CD4-positive, alpha-beta T cell treated with Interleukin-15 for 1 hour (primary cell): ENCODE data around the gene ATP5MK.
"Not testable (repeated sequence)": the region's sequence is repeated elsewhere in the genome, so short reads cannot be mapped to it uniquely, and the experiment has no call there.

Experiments used
- DNase-seq: peaks from one replicate; pipeline ENCODE4 v3.0.0-alpha.2; 2020

ATP5MK gene

GRCh38 chr10:103395754-103396066 is 565 bp downstream of the ATP5MK start:
- DNase-seq = no peak

- DNase-seq = no peak
Measured at GRCh38 chr10:103394180-103394579, 2.1 kb downstream of the ATP5MK start.

DNA sequence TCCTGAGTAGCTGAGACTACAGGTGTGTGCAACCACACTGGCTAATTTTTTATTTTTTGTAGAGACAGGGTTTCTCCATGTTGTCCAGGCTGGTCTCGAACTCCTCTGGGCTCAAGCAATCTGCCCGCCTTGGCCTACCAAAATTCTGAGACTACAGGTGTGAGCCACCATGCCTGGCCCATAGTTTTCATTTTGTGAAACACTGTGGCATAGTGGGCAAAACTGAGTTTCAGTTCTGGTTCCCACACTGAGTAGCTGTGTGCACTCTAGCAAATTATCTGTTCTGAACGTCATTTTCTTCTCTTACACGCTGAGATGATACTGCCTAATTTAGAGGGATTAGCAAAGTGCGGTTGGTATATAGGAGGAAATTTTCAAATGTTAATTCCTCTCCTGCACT is 13.5 kb downstream of the ATP5MK start:
- no peak for DNase-seq

- no peak for DNase-seq
Measured at GRCh38 chr10:103374263-103374662, 22.0 kb downstream of the ATP5MK start.

GRCh38 chr10:103373544-103373943 is 22.7 kb downstream of the ATP5MK start:
- no peak for DNase-seq

DNA sequence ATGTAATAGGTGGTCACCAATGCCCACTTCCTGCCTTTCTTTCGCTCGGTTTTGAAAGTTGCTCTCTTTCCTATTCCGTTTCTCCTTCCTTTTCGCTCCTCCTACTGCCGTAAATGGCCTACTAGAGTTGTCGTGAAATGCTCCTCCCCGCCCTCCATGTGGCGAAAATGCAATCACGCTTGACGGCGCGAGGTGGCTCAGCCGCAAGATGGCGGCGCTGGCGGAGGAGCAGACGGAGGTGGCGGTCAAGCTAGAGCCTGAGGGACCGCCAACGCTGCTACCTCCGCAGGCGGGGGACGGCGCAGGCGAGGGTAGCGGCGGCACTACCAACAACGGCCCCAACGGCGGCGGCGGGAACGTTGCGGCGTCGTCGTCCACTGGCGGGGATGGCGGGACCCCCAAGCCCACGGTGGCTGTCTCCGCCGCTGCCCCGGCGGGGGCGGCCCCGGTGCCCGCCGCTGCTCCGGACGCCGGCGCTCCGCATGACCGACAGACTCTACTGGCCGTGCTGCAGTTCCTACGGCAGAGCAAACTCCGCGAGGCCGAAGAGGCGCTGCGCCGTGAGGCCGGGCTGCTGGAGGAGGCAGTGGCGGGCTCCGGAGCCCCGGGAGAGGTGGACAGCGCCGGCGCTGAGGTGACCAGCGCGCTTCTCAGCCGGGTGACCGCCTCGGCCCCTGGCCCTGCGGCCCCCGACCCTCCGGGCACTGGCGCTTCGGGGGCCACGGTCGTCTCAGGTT is 28.3 kb downstream of the ATP5MK start, which contains the start of gene TAF5:
Gene TAF5 (plus strand): TSS at position 195 of the 737 bp plus-strand sequence. CDS start 14 bp downstream, at position 209.
- DNase-seq = peak; percentile 89

DNA sequence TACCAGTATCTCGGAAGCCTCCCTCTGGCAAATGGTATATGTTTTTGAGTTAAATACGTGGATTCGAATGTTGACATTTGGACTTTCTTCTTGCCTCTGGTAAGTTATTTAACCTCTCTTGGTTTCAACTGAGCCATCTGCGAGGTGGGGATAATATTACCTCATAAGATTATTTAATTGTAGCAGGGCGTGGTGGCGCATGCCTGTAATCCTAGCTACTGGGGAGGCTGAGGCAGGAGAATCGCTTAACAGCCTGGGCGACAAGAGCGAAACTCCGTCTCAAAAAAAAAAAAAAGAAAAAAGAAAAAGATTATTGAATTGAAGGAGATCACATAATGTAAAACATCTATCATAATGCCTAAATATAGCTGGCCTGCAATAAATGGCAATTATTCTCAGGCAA is 28.9 kb downstream of the ATP5MK start:
- DNase-seq = no peak

GRCh38 chr10:103360791-103361190 is 35.5 kb downstream of the ATP5MK start:
- DNase-seq = not testable (repeated sequence)

- not testable (repeated sequence) for DNase-seq
Measured at GRCh38 chr10:103359493-103359892, 36.8 kb downstream of the ATP5MK start.

- DNase-seq = no peak
Measured at GRCh38 chr10:103355906-103356599, 40.2 kb downstream of the ATP5MK start.

- DNase-seq = not testable (repeated sequence)
Measured at GRCh38 chr10:103354567-103354966, 41.7 kb downstream of the ATP5MK start.

DNA sequence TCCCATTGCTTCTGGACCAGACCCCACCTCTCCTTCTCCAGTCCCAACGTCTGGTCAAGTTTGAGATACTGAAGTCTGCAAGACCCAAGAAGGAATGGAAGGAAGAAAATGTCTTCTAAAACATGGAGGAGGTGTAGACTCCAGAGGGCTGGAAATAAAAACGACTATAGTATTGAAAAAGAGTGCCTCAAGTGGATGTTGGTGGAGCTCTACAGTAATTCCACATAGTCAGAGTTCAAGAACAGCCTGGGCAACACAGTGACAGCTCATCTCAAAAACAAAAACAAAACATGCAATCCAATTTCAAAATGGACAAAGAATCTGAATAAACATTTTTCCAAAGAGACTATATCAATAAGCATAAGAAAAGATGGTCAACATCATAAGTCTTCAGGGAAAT is 43.0 kb downstream of the ATP5MK start:
- no peak for DNase-seq

GRCh38 chr10:103350517-103351260 is 45.6 kb downstream of the ATP5MK start, which contains the start of gene PCGF6:
PCGF6 (minus strand) TSS chr10:103351140; CDS start chr10:103351066, 74 bp downstream.
- DNase-seq = peak; percentile 74

GRCh38 chr10:103350175-103350516 is 46.1 kb downstream of the ATP5MK start:
- DNase-seq = no peak
